ENCODE measurements around the gene KLHL14. TPM values are rescaled to one million over a fixed set of nuclear protein-coding genes. Genes with fewer than 3 reads are reported as not detected.

Gene KLHL14
- total and polyA plus RNA-seq, 9 donors, result 0.23 to 3.7 (median 1.5) TPM

DNA sequence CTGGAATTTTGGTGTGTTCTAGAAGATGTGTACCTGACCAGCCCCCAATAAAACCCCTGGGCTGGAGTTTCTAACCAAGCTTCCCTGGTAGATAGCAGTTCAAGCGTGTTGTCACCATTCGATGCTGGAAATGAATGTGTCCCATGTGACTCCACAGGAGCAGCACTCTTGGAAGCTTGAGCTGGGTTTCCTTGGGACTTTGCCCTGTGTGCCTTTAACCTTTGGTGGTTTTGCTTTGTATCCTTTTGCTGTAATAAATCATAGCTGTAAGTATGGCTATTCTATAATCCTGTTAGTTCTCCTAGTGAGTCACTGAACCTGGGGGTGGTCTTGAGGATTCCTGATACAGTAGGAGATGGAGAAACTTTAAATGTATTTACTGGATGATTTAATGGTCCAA is 65.2 kb downstream of the KLHL14 start:
- Histone ChIP-seq H3K4me1 (ENCODE audit: insufficient read depth) (no peaks in the 10 kb centered on the region), H3K27ac (no peak overlapping the region), H3K27me3 (no peaks in the 10 kb centered on the region), H3K9me3 (no peaks in the 10 kb centered on the region), H3K4me3 (no peak overlapping the region), H3K36me3 (no peaks in the 10 kb centered on the region)
- intact Hi-C loops (cut with DNase I), result no loop called here
- 84 to 85% (median 85%) methylated on average over 2 of the region's 2 CpGs for WGBS, 3 donors
- DNase-seq, result no peak
- no peak for TF ChIP-seq POLR2A (IDR thresholded peaks at IDR 0.05)
- TF ChIP-seq, protein P1, sequence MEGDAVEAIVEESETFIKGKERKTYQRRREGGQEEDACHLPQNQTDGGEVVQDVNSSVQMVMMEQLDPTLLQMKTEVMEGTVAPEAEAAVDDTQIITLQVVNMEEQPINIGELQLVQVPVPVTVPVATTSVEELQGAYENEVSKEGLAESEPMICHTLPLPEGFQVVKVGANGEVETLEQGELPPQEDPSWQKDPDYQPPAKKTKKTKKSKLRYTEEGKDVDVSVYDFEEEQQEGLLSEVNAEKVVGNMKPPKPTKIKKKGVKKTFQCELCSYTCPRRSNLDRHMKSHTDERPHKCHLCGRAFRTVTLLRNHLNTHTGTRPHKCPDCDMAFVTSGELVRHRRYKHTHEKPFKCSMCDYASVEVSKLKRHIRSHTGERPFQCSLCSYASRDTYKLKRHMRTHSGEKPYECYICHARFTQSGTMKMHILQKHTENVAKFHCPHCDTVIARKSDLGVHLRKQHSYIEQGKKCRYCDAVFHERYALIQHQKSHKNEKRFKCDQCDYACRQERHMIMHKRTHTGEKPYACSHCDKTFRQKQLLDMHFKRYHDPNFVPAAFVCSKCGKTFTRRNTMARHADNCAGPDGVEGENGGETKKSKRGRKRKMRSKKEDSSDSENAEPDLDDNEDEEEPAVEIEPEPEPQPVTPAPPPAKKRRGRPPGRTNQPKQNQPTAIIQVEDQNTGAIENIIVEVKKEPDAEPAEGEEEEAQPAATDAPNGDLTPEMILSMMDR (IDR thresholded peaks at IDR 0.05), result no peak
- no peak for TF ChIP-seq EP300 (IDR thresholded peaks at IDR 0.05)

- H3K9me3 ChIP-seq, result no peaks in the 10 kb centered on the region
- no peak overlapping the region for H3K4me3 ChIP-seq
- intact Hi-C loops (cut with DNase I), result no loop called here
- no peaks in the 10 kb centered on the region for H3K36me3 ChIP-seq
- DNase-seq, result no peak
- H3K27ac ChIP-seq, result no peak overlapping the region
- no peaks in the 10 kb centered on the region for H3K27me3 ChIP-seq
- 74 to 89% (median 79%) methylated on average over 2 of the region's 2 CpGs for WGBS, 3 donors
- H3K4me1 ChIP-seq (ENCODE audit: insufficient read depth), result no peaks in the 10 kb centered on the region
- TF ChIP-seq POLR2A (IDR thresholded peaks at IDR 0.05), result no peak
- no peak for TF ChIP-seq EP300 (IDR thresholded peaks at IDR 0.05)
- TF ChIP-seq, protein P1 (IDR thresholded peaks at IDR 0.05), result no peak
These were observed 65.7 kb downstream of the KLHL14 start for GRCh38 chr18:32707147-32707546.

DNA sequence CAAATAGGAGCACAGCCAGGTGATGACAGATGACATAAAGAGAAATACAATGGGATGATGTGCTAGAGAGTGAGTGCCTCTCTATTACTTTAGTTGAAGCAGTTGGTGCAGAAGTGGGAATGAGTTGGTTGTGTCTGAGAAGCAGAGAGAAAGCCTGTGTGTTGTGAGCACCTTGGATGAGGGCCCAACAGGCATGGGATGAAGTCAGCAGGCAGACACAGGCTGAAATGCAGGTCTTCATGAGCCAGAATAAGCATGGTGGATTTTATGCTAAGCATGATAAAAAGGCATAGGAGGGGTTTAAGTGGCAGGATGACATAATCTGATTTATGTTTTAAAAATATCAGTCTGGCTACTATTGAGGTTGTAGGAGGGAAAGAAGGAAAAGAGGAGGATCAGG is 71.5 kb downstream of the KLHL14 start:
- no peaks in the 10 kb centered on the region for H3K27me3 ChIP-seq
- intact Hi-C loops (cut with DNase I), result no loop called here
- no peaks in the 10 kb centered on the region for H3K36me3 ChIP-seq
- no peak for DNase-seq
- H3K9me3 ChIP-seq, result no peaks in the 10 kb centered on the region
- H3K4me1 ChIP-seq (ENCODE audit: insufficient read depth), result no peaks in the 10 kb centered on the region
- H3K4me3 ChIP-seq, result no peak overlapping the region
- TF ChIP-seq, protein P1 (IDR thresholded peaks at IDR 0.05), result no peak
- TF ChIP-seq POLR2A (IDR thresholded peaks at IDR 0.05), result no peak
- H3K27ac ChIP-seq, result no peak overlapping the region

DNA sequence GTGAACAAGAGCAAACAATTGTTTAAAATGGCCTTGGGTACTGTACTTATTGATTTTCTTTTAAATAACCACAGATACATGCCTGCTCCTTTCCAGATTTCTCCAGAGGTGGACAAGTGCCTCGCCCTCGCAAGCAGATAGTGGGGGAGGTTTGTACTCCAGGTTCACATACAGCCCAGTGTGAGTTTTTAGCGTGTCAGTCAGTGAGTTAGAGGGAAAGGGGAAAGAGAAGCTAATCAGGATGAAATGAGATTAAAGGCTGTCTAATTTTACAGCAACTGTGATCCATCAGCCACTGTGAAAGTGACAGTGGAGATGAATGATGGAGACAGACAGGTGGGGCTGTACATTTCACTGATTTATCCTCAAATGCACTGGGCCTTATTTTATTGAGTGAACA is 74.7 kb downstream of the KLHL14 start:
- WGBS, 3 donors, result 57 to 64% (median 61%) methylated on average over 3 of the region's 3 CpGs
- TF ChIP-seq, protein P1 (IDR thresholded peaks at IDR 0.05), result no peak
- no peak for TF ChIP-seq POLR2A (IDR thresholded peaks at IDR 0.05)
- TF ChIP-seq EP300 (IDR thresholded peaks at IDR 0.05), result no peak
- no peaks in the 10 kb centered on the region for H3K36me3 ChIP-seq
- no peaks in the 10 kb centered on the region for H3K4me1 ChIP-seq (ENCODE audit: insufficient read depth)
- intact Hi-C loops (cut with DNase I), result no loop called here
- H3K9me3 ChIP-seq, result no peaks in the 10 kb centered on the region
- H3K27ac ChIP-seq, result no peak overlapping the region
- no peak for DNase-seq
- H3K27me3 ChIP-seq, result no peaks in the 10 kb centered on the region
- no peak overlapping the region for H3K4me3 ChIP-seq

GRCh38 chr18:32696376-32696775 is 76.4 kb downstream of the KLHL14 start:
- Histone ChIP-seq H3K36me3 (no peaks in the 10 kb centered on the region), H3K9me3 (no peaks in the 10 kb centered on the region), H3K4me1 (ENCODE audit: insufficient read depth) (no peaks in the 10 kb centered on the region), H3K4me3 (no peak overlapping the region), H3K27me3 (no peaks in the 10 kb centered on the region), H3K27ac (no peak overlapping the region)
- DNase-seq, result no peak
- TF ChIP-seq, protein P1 (IDR thresholded peaks at IDR 0.05), result no peak
- no peak for TF ChIP-seq POLR2A (IDR thresholded peaks at IDR 0.05)
- no peak for TF ChIP-seq EP300 (IDR thresholded peaks at IDR 0.05)
- intact Hi-C loops (cut with DNase I), result no loop called here
- 78 to 88% (median 85%) methylated on average over 3 of the region's 3 CpGs for WGBS, 3 donors

Measured in ovary (tissue), 9 donors.